ENCODE measurements around the gene CHST9. TPM values are rescaled to one million over a fixed set of nuclear protein-coding genes. Genes with fewer than 3 reads are reported as not detected.
"Not testable (repeated sequence)": the region's sequence is repeated elsewhere in the genome, so short reads cannot be mapped to it uniquely, and the experiment has no call there.

CHST9 gene
- total RNA-seq, 8 experiments from 2014 or later: 0.22 to 33.0 (median 0.45) TPM

DNA sequence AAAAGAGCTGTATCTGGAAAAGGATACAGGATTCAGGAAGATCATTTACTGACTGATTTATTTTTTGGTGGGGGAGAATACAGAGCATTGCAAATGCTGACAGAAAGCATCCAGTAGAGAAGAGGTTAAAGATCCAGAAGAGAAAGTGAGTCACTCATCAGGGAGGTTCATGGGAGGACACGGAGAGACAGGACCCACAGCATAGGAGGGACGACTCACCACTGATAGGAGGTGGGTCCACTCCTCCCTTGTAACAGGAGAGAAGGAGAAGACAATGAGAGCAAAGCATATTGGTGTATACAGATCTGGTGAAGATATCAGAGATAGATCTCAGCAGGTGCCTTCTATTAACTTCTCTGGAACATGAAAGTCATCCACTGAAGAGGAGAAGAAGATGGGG is 177.2 kb downstream of the CHST9 start:
- H3K4me1 ChIP-seq (replicated peaks in 1 of 2): peaks cover 0 to 3% of the 10 kb centered on the region in 2 donors
- in situ Hi-C loops (cut with MboI; ENCODE audit: low pct_unique_long_range_greater_than_20kb in 2 of 9, low sequenced_read_pairs in 9 of 9, unreplicated experiment in 9 of 9): no loop called here
- peak in 1 of 8 experiments; percentile 50 for ATAC-seq (replicated peaks in 6 of 8)

DNA sequence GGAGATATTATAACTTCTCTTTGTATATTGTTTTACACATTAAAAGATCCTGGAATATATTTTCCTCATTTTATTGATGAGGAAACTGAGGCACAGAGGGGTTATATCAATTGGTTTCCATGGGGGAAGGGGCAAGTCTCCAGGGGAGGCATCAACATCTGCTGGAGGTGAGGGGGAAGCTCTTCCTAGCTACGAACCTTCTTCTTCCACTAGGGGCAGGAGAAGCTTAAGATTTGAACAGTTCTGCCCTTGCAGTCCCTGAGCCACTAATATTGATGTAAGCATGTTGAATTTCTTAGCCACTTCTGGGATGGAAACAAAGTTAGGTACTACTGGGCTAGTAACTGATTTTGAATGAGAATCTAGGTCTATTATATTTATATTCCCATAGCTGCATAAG is 179.5 kb downstream of the CHST9 start:
- peak in 3 of 8 experiments; percentile 34 to 69 (median 49) for ATAC-seq (replicated peaks in 6 of 8)
- WGBS, 10 experiments: 17 to 63% (median 45%) methylated on average over 1 of the region's 1 CpG; no CpG with 5 or more reads in 6 of the 10 experiments
- H3K4me3 ChIP-seq: no peak overlapping the region
- H3K4me1 ChIP-seq (replicated peaks in 1 of 2): peaks cover 0 to 3% of the 10 kb centered on the region in 2 donors
- no peak overlapping the region for H3K27ac ChIP-seq
- in situ Hi-C loops (cut with MboI; ENCODE audit: low pct_unique_long_range_greater_than_20kb in 2 of 9, low sequenced_read_pairs in 9 of 9, unreplicated experiment in 9 of 9): no loop called here

More for the DNA sequence above, 177.2 kb downstream of the CHST9 start:
- Histone ChIP-seq H3K27ac (no peak overlapping the region), H3K4me3 (no peak overlapping the region)
- 0 to 82% (median 51%) methylated on average over 1 to 2 of the region's 2 CpGs; no CpG with 5 or more reads in 3 of the 10 experiments for WGBS, 10 experiments

DNA sequence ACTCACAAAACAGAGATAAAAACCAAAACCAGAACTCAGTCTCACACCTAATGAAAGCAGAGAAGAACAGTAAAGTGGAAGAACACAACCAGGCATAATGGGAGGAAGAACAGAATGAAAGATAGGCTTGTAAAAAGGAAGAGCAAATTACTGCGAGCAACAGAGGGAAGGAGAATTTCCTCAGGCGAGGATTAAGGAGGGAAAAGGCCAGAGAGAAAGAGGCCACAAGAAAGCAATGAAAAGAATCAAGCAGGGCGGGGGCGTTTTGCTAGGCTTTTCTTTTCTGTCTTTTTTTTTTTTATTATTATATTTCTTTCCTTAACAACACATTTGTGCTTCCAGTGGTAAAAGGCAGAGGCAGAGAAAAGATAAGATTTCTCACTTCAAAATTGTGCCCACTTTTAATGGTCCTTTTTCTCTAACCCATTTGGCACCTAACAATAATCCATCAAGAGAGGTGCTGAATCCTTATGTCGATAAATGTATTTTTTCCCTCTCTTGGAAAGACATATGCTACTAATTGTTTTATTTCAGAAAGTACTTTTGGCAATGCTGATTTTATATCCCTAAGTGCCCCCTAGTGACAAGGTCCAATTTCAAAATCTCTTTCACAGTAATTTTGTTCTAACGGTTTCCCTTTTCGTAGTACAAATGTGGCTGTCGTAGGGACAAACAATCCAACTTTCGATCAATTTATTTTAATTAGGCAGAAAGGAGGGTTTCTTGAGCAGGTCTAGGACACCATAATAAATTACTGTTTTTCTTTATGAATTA is 180.9 kb downstream of the CHST9 start:
- H3K27ac ChIP-seq: no peak overlapping the region
- ATAC-seq (replicated peaks in 6 of 8): no peak
- in situ Hi-C loops (cut with MboI; ENCODE audit: low pct_unique_long_range_greater_than_20kb in 2 of 9, low sequenced_read_pairs in 9 of 9, unreplicated experiment in 9 of 9): no loop called here
- no peak overlapping the region for H3K4me3 ChIP-seq
- H3K4me1 ChIP-seq (replicated peaks in 1 of 2): peaks cover 0 to 3% of the 10 kb centered on the region in 2 donors
- 9 to 89% (median 64%) methylated on average over 3 to 9 of the region's 9 CpGs for WGBS, 10 experiments

DNA sequence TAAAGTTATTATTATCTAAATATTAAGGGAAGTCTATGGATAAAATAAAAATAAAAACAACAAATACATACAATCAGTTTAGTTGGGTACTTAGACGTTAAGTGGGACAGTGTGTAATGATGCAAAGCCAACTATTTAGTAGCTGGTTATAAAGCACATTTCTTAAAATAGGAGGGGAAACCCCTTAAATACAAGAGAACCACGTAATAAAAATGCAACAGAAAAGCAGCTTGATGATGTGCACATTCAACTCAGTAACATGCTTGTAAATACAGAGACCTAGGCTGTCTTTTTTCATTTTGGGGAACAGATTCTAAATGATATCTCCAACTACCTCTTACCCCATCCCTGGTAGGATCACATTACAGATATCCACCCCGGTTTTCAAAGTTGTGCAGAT is 185.3 kb downstream of the CHST9 start:
- in situ Hi-C loops (cut with MboI; ENCODE audit: low pct_unique_long_range_greater_than_20kb in 2 of 9, low sequenced_read_pairs in 9 of 9, unreplicated experiment in 9 of 9): no loop called here

DNA sequence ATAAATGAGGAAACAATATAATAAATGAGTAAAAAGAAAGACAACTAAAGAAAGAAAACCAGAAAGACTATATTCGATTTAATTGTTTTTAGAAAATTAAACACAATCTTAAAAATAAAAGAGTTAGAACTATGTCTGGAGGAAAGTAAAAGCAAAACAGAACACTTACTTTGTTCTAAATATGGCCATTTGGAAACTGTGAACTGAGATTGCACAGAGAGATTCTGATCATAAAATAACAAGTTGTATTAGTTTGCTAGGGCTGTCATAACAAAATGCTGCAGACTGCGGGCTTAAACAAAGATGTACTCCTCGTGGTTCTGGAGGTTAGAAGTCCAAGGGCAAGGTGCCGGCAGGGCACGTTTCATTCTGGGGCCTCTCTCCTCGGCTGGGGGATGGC is 191.5 kb downstream of the CHST9 start:
- 1 to 91% (median 83%) methylated on average over 3 to 6 of the region's 6 CpGs for WGBS, 10 experiments
- ATAC-seq (replicated peaks in 6 of 8): no peak
- Histone ChIP-seq H3K4me3 (no peak overlapping the region), H3K4me1 (replicated peaks in 1 of 2) (no peaks in the 10 kb centered on the region), H3K27ac (no peak overlapping the region)
- in situ Hi-C loops (cut with MboI; ENCODE audit: low pct_unique_long_range_greater_than_20kb in 2 of 9, low sequenced_read_pairs in 9 of 9, unreplicated experiment in 9 of 9): no loop called here

More for the DNA sequence above, 185.3 kb downstream of the CHST9 start:
- H3K4me3 ChIP-seq: no peak overlapping the region
- no peaks in the 10 kb centered on the region for H3K4me1 ChIP-seq (replicated peaks in 1 of 2)
- WGBS, 10 experiments: 0 to 80% (median 49%) methylated on average over 1 to 3 of the region's 3 CpGs; no CpG with 5 or more reads in 1 of the 10 experiments
- no peak overlapping the region for H3K27ac ChIP-seq
- no peak for ATAC-seq (replicated peaks in 6 of 8)

DNA sequence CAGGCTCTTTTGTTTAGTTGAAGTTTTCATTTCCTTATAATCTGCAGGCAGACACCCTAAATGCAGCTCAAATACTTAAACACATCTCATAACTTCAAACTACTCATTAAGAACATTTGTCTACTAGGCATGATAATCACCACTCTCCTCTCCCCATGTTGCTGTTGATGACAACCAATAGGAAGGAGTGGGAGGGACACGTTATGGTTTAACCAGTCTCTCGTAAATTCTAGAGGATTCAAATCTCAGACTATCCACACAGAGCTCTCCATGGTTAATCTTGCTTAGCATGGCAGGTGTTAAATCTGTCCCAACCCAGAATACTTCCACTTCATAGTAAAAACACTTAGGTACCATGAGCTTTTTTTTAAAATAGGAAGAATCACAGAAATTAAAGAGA is 192.2 kb downstream of the CHST9 start:
- in situ Hi-C loops (cut with MboI; ENCODE audit: low pct_unique_long_range_greater_than_20kb in 2 of 9, low sequenced_read_pairs in 9 of 9, unreplicated experiment in 9 of 9): no loop called here
- no peak for ATAC-seq (replicated peaks in 6 of 8)
- WGBS, 10 experiments: 8 to 93% (median 66%) methylated on average over 1 to 2 of the region's 2 CpGs; no CpG with 5 or more reads in 6 of the 10 experiments
- Histone ChIP-seq H3K27ac (no peak overlapping the region), H3K4me1 (replicated peaks in 1 of 2) (no peaks in the 10 kb centered on the region), H3K4me3 (no peak overlapping the region)

DNA sequence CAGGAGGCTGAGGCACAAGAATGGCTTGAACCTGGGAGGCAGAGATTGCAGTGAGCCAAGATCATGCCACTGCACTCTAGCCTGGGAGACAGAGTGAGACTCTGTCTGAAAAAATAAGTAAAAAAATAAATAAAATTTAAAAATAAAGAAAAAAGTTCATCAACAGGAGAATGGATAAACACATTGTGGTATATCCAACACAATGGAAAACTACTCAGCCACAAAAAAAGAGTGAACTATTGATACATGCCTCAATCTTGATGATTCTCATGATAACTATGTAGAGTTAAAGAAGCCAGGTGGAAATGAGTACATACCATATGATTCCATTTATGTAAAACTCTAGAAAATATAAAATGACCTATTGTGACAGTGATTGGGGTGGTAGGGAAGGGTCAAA is 195.3 kb downstream of the CHST9 start:
- Histone ChIP-seq H3K4me3 (no peak overlapping the region), H3K4me1 (replicated peaks in 1 of 2) (no peaks in the 10 kb centered on the region), H3K27ac (no peak overlapping the region)
- in situ Hi-C loops (cut with MboI; ENCODE audit: low pct_unique_long_range_greater_than_20kb in 2 of 9, low sequenced_read_pairs in 9 of 9, unreplicated experiment in 9 of 9): no loop called here
- ATAC-seq (replicated peaks in 6 of 8): no peak

DNA sequence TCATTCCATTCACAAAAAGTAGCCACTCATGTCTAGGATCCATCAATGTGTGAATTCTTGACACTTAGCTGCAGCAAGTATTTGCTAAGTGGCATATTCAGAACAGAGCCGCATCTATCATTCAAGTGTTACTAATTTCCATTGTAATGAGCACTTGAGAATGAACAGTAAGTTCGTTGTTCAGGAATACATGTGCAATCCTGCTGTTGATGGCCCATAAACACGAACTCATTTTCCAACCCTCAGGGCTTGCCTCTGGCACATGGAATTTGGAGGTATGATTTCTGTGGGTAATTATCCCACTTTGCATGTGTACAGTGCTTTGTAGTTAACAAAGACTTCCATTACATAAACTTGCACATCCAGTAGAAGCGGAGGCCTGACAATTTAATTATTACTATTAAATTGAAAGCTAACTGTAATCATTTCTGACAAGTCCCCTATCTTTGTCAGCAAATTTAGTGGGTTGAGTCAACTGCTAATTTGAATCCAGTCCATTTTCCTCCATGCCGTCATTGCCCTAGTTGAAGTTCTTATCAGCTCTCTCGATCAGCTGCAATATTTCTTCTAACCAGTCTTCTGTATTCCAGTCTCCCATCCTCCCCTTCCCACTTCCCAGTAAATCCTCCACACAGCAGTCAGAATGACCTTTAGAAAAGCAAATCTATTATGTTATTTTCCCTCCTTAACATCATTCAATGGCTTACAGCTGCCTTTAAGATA is 203.6 kb downstream of the CHST9 start:
- 0 to 100% (median 65%) methylated on average over 1 to 6 of the region's 6 CpGs for WGBS, 10 experiments
- in situ Hi-C loops (cut with MboI; ENCODE audit: low pct_unique_long_range_greater_than_20kb in 2 of 9, low sequenced_read_pairs in 9 of 9, unreplicated experiment in 9 of 9): no loop called here
- ATAC-seq (replicated peaks in 6 of 8): peak in 5 of 8 experiments; percentile 23 to 92 (median 66)
- Histone ChIP-seq H3K4me1 (replicated peaks in 1 of 2) (peaks cover 0 to 4% of the 10 kb centered on the region in 2 donors), H3K27ac (no peak overlapping the region), H3K4me3 (no peak overlapping the region)

DNA sequence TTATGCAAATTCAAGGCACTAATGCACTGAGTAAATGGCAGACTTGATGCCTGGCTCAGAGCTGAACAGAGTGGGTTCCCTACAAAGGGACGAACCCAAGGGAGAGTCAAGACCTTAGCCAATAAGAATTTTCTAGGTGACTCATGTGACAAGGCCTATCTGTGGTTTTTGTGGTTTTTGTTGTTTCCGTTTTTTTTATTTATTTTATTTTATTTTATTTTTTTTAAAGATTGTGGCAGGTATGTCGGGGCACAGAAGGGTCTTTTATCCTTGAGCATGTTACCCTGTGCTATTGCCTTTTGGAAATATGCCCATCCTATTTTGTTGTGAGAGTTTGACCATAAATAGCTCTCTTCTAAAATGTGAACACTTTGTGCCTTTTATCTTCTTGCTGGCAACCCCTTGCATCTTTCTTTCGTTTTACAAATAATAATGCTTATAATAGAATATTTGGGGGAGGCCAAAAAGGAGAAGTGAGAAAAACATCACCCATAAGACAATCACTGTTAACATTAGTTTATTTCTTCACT is 206.2 kb downstream of the CHST9 start:
- 0 to 96% (median 71%) methylated on average over 2 to 4 of the region's 4 CpGs; no CpG with 5 or more reads in 2 of the 10 experiments for WGBS, 10 experiments
- in situ Hi-C loops (cut with MboI; ENCODE audit: low pct_unique_long_range_greater_than_20kb in 2 of 9, low sequenced_read_pairs in 9 of 9, unreplicated experiment in 9 of 9): no loop called here
- H3K4me3 ChIP-seq: no peak overlapping the region
- H3K27ac ChIP-seq: no peak overlapping the region
- ATAC-seq (replicated peaks in 6 of 8): no peak
- peaks cover 0 to 4% of the 10 kb centered on the region in 2 donors for H3K4me1 ChIP-seq (replicated peaks in 1 of 2)

DNA sequence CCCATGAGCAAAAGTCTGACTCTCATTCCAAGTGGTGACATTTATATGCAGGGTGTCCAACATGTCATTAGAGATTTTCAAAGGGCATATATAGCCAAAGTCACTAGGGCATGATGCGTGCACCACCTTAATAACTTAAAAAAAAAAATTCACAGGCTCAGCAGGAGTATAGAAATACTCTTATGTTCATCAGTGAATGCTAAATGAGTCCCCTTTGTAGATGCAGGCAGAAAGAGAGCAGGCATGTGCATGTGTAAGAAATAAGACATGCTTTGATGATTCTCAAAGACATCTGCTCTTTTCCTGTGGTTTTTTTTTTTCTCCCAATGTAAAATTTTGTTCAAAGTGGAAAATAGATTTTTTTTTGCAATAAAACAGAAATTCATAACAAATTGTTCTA is 207.3 kb downstream of the CHST9 start:
- in situ Hi-C loops (cut with MboI; ENCODE audit: low pct_unique_long_range_greater_than_20kb in 2 of 9, low sequenced_read_pairs in 9 of 9, unreplicated experiment in 9 of 9): no loop called here
- Histone ChIP-seq H3K4me3 (no peak overlapping the region), H3K4me1 (replicated peaks in 1 of 2) (peaks cover 0 to 4% of the 10 kb centered on the region in 2 donors), H3K27ac (no peak overlapping the region)
- 0 to 100% (median 62%) methylated on average over 1 of the region's 1 CpG; no CpG with 5 or more reads in 4 of the 10 experiments for WGBS, 10 experiments
- no peak for ATAC-seq (replicated peaks in 6 of 8)

DNA sequence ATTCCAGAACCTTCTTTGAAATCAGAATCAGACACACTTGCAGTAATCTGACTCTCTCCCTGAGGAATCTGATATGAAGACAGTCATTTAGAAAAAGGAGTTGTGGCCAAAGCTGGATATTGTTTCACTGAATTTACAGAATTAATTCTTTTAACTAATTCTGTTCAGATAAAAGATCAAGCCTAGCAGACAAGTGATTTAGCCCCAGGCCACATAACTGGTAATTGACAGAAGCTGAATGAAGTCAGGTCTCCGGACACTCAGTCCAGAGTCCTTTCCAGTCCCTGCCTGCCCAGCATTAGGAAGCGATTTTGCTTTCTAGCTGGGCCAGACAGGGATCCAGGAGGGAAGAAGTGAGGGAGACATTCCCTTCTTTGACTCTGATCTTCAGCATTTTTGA is 208.9 kb downstream of the CHST9 start:
- 33 to 100% (median 93%) methylated on average over 1 to 2 of the region's 2 CpGs; no CpG with 5 or more reads in 6 of the 10 experiments for WGBS, 10 experiments
- Histone ChIP-seq H3K4me1 (replicated peaks in 1 of 2) (peaks cover 0 to 4% of the 10 kb centered on the region in 2 donors), H3K4me3 (no peak overlapping the region), H3K27ac (no peak overlapping the region)
- in situ Hi-C loops (cut with MboI; ENCODE audit: low pct_unique_long_range_greater_than_20kb in 2 of 9, low sequenced_read_pairs in 9 of 9, unreplicated experiment in 9 of 9): no loop called here
- no peak for ATAC-seq (replicated peaks in 6 of 8)

DNA sequence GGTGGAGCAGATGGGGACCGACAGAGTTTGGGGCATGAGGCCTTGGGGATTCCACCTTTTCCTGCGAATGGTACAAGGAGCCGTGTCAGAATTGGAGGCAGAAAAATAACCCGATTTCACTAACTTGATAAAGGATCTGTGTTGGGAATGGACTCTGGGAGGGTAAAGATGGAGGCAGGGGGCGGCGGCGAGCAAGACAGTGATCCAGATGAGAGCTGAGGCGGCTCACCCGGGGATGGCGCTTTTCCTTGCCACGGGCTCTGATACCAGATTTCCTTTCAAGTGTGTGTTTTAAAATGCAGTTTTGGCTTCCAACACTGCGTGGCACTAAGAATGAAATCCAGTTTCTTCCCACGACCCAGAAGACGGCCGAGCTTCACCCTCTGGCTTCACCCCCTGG is 212.6 kb downstream of the CHST9 start:
- H3K27ac ChIP-seq; in situ Hi-C loops (cut with MboI; ENCODE audit: low pct_unique_long_range_greater_than_20kb in 2 of 9, low sequenced_read_pairs in 9 of 9, unreplicated experiment in 9 of 9); H3K4me3 ChIP-seq; H3K4me1 ChIP-seq (replicated peaks in 1 of 2); ATAC-seq (replicated peaks in 6 of 8): not testable (repeated sequence)
- WGBS, 10 experiments: 40 to 100% (median 90%) methylated on average over 1 to 11 of the region's 15 CpGs; no CpG with 5 or more reads in 2 of the 10 experiments

DNA sequence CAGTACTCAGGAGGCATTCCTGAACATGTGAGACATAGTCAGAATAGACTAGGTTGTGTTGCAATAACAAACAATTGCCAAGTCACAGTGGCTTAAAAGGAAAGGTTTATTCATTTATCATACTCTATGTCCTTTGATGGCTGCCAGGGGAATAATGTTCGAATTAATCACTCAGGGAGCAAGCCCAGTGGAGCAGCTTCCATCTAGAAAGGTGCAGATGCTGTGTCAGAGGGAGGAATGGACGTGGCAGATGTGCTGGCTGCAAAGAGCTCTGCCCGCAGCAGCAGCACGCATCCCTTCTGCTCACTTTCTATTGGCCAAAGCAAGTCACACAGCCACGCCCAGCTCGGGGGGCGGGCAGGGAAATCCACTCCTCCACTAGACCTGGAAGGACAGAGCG is 213.7 kb downstream of the CHST9 start:
- Histone ChIP-seq H3K27ac (no peak overlapping the region), H3K4me3 (no peak overlapping the region), H3K4me1 (replicated peaks in 1 of 2) (no peaks in the 10 kb centered on the region)
- ATAC-seq (replicated peaks in 6 of 8): peak in 3 of 8 experiments; percentile 25 to 79 (median 77)
- 83 to 92% (median 85%) methylated on average over 3 to 7 of the region's 8 CpGs; no CpG with 5 or more reads in 6 of the 10 experiments for WGBS, 10 experiments
- in situ Hi-C loops (cut with MboI; ENCODE audit: low pct_unique_long_range_greater_than_20kb in 2 of 9, low sequenced_read_pairs in 9 of 9, unreplicated experiment in 9 of 9): no loop called here
